Measurements from ENCODE around the gene F8.
"Not testable (repeated sequence)": the region's sequence is repeated elsewhere in the genome, so short reads cannot be mapped to it uniquely, and the experiment has no call there.

The F8 gene

DNA sequence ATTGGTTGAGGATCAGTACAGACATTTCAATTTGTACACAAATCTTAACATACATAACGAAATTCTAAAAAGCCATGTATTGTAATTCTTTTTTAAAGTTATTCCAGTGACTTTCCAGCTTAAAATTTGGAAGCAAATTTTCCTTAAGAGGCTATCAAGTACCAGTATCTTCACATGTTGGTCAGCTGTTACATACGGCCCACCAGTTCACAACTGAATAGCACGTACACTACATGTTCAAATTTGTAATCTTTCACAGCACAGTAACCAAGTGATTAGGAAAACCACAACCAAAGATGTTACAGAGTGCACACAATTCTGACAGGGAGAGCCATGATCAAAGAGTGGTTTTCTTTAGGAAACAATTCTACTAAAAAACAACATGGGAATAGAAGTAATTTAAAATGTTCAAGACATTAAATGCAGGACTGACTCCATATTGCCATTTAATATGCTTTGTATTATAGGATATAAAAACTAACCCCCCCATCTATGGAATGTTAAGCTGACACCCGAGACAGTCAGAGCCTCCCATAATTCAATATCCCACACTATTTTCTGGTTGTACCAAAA is 206.1 kb downstream of the F8 start:
- DNase-seq (ENCODE audit: low read depth) = not testable (repeated sequence)

DNA sequence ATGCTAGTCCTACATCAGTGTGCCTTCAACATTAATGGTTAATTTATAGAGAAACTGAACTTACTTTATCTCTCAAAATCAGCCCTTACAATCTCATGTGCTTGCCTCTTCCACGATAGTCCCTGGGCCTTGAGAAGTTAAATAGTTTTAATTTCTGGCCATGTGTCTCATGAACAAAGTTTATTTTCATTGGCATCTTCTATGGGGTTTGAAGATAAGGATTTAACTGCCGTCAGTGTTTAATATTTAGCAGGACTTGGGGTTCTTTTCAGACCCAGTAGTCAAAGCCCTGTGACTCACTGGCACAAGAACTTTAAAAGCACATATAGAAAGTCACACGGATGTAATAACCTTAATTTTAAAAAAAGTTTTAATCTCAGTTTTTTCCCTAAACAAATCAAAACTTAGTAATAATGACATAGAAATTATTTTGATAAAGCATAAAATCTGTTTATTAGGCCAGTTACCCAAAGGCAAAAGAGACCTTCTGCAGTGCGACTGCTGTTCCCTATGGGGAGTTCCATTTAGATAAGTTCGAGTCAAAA is 207.2 kb downstream of the F8 start:
- DNase-seq (ENCODE audit: low read depth) = no peak

- DNase-seq (ENCODE audit: low read depth) = no peak
These were observed 208.7 kb downstream of the F8 start for GRCh38 chrX:154813801-154814200.

DNA sequence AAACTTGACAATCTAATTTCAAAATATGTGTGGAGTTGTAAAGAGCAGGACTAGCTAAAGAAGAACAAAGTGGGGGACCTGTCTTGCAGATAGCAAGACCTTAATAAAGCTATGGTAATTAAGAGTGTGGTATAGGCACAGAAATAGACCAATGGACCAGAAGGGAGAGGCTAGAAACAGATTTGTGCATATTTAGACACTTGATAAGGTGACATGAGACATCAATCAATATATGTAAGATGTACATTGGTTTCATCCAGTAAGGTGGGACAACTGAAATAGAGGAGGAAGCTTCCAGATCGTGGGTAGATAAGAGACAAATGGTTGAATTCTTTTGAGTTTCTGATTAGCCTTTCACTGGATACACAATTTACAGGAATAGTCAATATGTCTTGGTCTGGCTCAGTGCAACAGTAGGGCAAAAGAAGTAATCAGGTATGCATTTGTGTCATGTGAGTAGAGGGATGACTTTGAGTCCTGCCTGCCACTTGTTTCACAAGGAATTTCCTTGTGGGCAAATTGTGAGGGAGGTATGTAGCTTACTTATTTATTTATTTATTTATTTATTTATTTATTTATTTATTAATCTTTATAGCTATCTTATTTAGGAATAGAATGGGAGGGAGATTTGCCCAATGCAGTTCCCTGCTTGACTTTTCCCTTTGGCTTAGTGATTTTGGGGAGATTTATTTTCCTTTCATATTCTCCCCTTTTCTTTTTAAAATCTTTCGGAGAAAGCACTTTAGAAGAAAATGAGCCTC is 210.0 kb downstream of the F8 start:
- no peak for DNase-seq (ENCODE audit: low read depth)

DNA sequence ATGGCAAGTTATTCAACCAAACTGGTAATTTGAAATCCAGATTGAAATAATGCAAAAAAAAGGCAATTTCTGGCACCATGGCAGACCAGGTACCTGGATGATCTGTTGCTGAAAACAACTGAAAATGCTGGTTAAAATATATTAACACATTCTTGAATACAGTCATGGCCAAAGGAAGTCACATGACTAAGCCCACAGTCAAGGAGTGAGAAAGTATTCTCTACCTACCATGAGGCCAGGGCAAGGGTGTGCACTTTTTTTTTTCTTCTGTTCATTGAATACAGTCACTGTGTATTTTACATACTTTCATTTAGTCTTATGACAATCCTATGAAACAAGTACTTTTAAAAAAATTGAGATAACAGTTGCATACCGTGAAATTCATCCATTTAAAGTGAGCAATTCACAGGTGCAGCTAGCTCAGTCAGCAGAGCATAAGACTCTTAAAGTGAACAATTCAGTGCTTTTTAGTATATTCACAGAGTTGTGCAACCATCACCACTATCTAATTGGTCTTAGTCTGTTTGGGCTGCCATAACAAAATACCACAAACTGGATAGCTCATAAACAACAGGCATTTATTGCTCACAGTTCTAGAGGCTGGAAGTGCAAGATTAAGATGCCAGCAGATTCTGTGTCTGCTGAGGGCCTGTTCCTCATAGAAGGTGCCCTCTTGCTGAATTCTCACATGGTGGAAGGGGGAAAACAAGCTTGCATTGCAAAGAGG is 212.4 kb downstream of the F8 start:
- DNase-seq (ENCODE audit: low read depth) = no peak

DNA sequence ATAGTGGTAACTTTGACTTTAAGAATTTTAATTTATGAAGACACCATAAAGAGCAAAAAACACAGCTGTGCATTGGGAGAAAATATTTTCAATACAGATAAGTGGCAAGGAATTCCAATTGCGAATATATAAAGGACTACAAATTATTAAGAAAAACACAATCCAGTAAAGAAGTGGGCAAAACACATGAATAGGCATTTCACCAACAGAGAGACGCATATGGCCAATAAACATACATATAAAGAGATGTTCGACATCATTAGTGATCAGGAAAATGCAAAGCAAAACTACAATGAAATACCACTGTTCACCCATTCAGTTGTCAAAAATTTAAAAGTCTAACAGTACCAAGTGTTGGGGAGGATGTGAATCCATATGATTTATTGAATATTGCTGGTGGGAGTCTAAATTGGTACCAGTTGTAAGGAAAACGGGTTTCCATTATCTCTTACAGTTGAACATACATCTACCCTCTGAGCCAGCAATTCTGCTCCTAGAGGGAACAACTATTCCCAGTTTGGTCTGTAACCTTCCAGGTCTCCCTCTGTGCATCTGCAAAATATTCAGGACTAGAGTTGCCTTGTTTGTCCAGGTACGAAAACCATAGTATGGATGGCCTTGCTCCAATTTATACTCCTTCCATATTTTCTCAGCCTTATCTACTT is 215.6 kb downstream of the F8 start:
- no peak for DNase-seq (ENCODE audit: low read depth)

DNA sequence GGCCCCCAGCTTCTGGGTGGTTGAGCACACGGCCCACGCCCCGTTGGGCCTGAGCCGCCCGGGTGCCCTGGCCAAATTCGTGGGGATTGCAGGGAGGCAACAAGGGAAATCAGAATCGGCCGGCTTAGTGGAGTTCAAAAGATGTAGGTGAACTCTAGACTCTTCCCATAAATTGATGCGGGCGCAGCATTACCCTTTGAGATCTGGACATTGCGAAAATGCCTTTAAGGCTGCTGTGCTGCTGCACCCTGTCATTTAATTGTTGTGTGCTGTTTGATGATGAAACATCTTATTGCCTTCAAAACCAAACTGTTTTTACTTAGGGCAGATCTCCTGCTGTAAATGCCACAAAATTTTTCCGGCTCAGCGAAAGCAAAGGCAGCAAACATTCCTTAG is 216.8 kb downstream of the F8 start:
- DNase-seq (ENCODE audit: low read depth) = no peak

- DNase-seq (ENCODE audit: low read depth) = peak; percentile 38
These were observed 217.4 kb downstream of the F8 start, which contains the start of gene MPP1 for GRCh38 chrX:154804957-154805695. TSS of gene MPP1 (minus strand) at chrX:154805485. CDS start at chrX:154805373, 112 bp downstream.

GRCh38 chrX:154804261-154804956 is 218.1 kb downstream of the F8 start:
- no peak for DNase-seq (ENCODE audit: low read depth)

DNA sequence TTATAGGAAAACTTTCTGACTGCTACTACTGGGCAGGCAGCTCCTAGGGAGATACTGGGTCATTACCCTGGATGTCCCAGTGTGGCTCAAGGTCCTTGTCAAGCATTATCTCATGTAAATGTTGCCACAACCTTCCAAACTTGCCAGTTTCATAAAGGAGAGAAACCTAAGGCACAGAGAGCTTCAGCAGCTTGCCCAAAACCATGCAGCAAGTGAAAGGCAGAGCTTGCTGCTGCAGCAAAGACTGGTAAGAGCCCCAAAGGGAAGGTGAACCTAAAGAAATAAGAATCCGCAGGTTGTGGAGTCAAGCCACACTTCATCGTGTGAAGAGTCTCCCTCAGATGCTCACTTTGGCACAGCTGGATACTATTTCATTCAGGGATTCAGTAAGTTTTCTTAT is 219.6 kb downstream of the F8 start:
- DNase-seq (ENCODE audit: low read depth) = no peak

DNA sequence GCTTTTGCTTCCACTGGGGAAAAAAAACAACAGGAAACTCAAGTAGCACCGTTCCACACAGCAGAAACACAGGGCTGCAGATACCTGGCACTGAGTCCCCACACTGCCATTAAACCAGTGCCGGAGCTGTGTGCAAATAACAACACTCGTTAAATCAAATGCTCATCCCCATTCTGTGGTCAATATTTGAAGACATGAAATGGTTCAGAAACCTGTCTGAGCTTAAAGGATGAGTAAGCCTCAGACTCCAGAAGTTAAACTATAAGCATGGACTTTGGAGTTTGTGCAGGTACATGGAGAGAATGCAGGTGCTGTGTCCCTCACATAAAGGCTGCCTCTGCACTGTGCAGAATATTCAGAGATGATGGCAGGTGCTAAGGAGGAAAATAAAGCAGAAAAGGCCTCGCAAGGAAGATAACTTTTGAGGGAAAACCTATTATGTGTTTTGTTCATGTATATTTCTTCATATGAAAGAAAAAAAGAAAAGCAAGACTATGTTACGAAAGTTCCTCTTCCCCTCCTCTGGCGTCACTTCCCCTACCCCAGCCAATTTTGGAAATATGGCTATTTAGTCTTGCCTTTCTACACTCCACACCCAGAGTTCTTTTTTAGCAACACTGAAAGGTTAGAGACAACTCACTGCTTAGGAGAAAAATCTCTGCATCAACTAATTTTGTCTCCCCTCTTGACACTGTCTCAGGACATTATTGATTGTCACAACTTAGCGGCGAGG is 221.9 kb downstream of the F8 start:
- DNase-seq (ENCODE audit: low read depth) = no peak

DNA sequence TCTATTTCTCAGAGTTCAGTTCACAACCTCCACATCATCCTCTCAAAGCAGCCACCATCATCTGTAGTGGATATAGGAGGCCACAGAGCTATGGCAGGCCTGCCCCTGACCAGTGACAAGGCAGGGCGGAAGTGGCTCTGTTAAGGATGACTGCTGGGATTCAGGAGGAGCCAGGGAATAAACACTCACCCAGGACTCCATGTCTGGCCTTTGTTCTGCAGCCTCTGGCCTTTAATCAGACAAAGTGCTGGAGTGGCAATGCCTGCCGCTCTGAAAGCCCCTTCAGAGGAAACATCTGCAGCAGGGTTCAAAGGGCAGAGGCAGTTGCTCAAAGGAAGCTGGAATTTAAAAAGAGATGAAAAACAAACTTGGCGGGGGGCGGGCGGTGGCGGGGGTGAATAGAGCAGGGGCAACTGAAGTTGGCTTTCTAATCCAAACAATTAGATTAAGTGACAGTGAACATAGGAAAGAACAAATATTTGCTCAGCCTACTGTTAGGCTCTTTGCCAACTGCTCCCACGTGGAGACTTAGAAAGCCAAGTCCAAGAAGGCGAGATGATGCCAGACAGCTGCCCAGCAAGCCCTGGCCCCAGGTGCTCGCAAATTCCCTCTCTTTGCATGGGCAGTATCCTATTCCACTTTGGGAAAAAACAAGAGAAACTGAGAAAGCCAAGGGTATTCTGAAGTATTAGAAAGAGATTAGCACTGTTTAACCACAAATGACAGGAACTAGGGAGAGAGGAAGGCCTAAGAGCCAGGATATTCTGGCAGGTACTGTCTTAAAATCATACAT is 222.8 kb downstream of the F8 start:
- DNase-seq (ENCODE audit: low read depth) = no peak

DNA sequence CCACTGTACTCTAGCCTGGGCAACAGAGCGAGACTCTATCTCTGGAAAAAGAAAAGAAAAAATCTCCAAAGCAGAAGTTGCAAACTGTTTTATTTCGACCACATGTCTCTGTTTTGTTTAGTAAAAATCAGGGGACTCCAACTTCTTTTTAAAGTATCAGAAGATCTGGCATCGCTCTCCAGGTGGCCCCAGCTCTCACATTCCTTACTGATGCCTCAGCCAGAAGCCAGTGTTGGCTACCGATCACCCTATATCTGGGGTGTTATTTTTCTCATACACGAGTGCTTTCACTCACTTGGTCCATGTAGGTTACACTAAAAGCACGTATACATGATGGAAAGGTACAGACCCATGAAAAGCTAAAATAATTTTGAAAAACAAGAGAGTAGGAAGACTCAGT is 225.5 kb downstream of the F8 start:
- DNase-seq (ENCODE audit: low read depth) = no peak

DNA sequence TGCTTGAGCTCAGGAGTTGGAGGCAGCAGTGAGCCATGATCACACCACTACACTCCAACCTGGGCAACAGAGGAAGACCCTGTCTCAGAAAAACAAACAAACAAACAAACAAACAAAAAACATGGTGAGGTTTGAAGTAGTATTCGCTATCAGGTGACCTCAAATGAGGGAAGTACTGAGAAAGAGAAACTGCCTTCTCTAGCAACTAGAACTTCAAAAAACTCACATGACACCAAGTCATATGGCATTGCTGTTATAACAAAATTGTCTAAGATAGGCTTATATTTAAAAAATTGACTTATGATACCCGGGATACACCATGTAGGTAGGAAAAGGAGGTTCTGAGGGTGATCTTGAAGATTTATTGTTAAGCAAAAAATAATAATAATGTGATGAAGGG is 227.5 kb downstream of the F8 start:
- no peak for DNase-seq (ENCODE audit: low read depth)

GRCh38 chrX:154793084-154793795 is 229.3 kb downstream of the F8 start:
- no peak for DNase-seq (ENCODE audit: low read depth)

DNA sequence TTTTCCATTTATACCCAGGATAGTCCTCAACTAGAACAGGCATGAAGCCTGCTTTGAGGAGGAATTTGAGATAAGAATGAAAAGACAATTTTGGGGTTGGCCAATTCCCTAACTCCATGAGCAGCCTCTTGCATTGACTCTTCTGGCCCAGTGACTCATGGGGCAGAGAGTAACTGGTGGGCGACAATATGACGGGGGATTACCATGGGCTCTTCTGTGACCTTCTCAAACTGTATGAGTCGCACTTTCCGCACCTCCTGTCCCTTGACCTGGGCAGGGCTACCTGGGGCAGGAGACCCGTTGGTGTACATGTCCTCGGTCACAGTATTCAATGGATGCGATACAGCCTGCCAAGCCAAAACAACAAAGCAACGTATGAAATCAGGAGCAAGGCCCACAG is 230.6 kb downstream of the F8 start:
- no peak for DNase-seq (ENCODE audit: low read depth)

- DNase-seq (ENCODE audit: low read depth) = no peak
These were observed 231.1 kb downstream of the F8 start for GRCh38 chrX:154791467-154791866.
